Ovary (tissue), 9 donors: ENCODE measurements around the gene BACE2. TPM values are rescaled to one million over a fixed set of nuclear protein-coding genes. Genes with fewer than 3 reads are reported as not detected.

Source experiments
- DNase-seq, 5 donors: peaks; one replicate each; pipeline ENCODE4 v3.0.0-alpha.2; 2019 to 2020
- H3K27ac ChIP-seq, 2 donors: fragments of 200-600 bp; one replicate each; pipeline versions ENCODE4 v1.5.1 to v1.8.0; 2019 to 2022
- H3K27me3 ChIP-seq: fragments of 200-600 bp; one replicate; pipeline ENCODE4 v1.8.0; 2022
- H3K36me3 ChIP-seq: fragments of 200-600 bp; sonication (generic); one replicate; pipeline ENCODE4 v1.5.1; 2019
- H3K4me1 ChIP-seq: one replicate; pipeline ENCODE4 v1.8.1; 2013; ENCODE audit warnings: mild to moderate bottlenecking, moderate library complexity; ENCODE audit not compliant: insufficient read depth
- H3K4me3 ChIP-seq: fragments of 200-600 bp; sonication (generic); one replicate; pipeline ENCODE4 v1.5.1; 2017
- H3K9me3 ChIP-seq, 2 donors: fragments of 200-600 bp in 1 of 2; sonication (generic) in 1 of 2; one replicate each; pipeline versions ENCODE4 v1.5.1 to v1.8.1; 2013 to 2019; ENCODE audit warnings: mild to moderate bottlenecking in 1 of 2, moderate library complexity in 1 of 2
- CTCF ChIP-seq, 3 donors: fragments of 450-650 bp in 2 of 3; fragments of 200-600 bp in 1 of 3; IDR thresholded peaks; one replicate each; pipeline versions ENCODE4 v1.5.1 to v1.8.0; 2016 to 2022; ENCODE audit warnings: antibody characterized with exemption in 3 of 3, mild to moderate bottlenecking in 1 of 3
- EP300 ChIP-seq: sonication (generic); formaldehyde crosslinking; IDR thresholded peaks from one replicate; pipeline ENCODE4 v1.6.1; 2017; ENCODE audit warnings: antibody characterized with exemption
- POLR2A ChIP-seq: fragments of 450-650 bp; IDR thresholded peaks from one replicate; pipeline ENCODE4 v1.6.1; 2017; ENCODE audit warnings: antibody characterized with exemption, mild to moderate bottlenecking, moderate library complexity
- WGBS, 3 donors: extraction: QIAGEN DNeasy Blood & Tissue Kit in 1 of 3; methylation state at CpG; one replicate each; pipeline versions ENCODE4 v1.1.5 to v1.1.7; 2013 to 2017; 5-methylcytosine and 5-hydroxymethylcytosine counted together
- intact Hi-C, 4 donors: fragments of 100-400 bp; cut with DNase I; formaldehyde crosslinking; loops; one replicate each; pipeline versions ENCODE4 v1.11.0 to v1.15.1; 2022 to 2023
- polyA plus RNA-seq, 2 donors: library from polyadenylated mRNA; stranded (reverse); fragments of 200-250 nt in 1 of 2; fragments of 350-450 nt in 1 of 2; fragmentation: Illumina TruSeq in 1 of 2; extraction: RNeasy Lipid Tissue Mini Kit (QIAGEN cat#74804) in 1 of 2; gene quantifications; one replicate each; pipeline ENCODE4 v1.2.3, GENCODE V29; 2013 to 2014
- total RNA-seq, 7 donors: library from RNA; depleted of rRNA in 2 of 7; stranded (reverse); fragments of >200 nt in 2 of 7; fragmentation: NEBNext Ultra II Directional in 3 of 7; extraction: Animal tissue kit (Norgen Biotek cat#: 25700) in 3 of 7; gene quantifications; one replicate each; pipeline versions ENCODE4 v1.1.0 to v1.2.4, GENCODE V29; 2016 to 2023
- donor health status: DM: no; HTN: no; CAD: no; lungs with moderate emphysema.
- donor health status: DM: no; HTN: no; CAD: no.
- donor health status: Bipolar disorder and iron deficiency.
- donor health status: DM: yes; HTN: yes; CAD: no.
- donor health status: DM: no; HTN: no; CAD: no.
- donor health status: DM: yes; HTN: yes; CAD: no.

BACE2 gene
- total and polyA plus RNA-seq, 9 donors, result 11.4 to 75.6 (median 24.4) TPM

DNA sequence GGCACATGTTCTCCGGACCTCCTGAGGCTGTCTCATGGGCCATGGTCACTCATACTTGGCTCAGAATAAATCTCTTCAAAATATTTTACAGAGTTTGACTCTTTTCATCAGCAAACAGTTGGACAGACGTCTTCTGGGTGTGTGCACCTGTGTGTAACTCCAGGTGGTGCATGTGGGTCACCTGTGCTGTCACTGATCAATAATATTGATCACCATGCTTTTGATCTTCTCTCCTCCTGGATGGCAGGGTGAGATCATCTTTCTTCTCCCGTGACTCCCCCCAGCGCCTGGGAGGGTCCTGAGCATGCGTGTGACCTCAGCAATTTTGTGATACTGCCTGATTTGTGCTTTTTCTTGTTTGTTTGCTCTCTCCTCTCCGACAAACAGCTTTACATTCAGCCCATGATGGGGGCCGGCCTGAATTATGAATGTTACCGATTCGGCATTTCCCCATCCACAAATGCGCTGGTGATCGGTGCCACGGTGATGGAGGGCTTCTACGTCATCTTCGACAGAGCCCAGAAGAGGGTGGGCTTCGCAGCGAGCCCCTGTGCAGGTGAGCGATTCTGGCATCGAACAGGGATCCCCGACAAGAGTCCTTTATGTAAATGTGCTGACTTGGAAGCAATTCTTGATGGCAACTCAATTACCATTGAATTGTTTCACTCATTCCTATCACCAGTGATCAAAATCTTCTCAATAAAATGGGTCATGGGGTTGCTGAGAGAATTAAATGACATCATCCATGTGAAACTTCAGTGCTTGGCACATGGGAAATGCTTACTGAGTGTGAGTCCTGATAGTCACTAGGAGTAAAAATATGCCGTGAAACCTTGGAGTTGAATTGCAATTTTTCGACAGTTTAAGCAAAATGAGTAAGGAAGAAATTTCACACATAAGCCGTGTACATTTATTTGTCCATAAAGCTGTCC, 89.1 kb downstream of the BACE2 start:
- no peak for DNase-seq
- H3K4me1 ChIP-seq, result no peaks in the 10 kb centered on the region
- TF ChIP-seq POLR2A (no peak), EP300 (no peak), CTCF (IDR thresholded peaks at IDR 0.05) (no peak)
- H3K4me3 ChIP-seq, result no peak overlapping the region
- no peak overlapping the region for H3K27ac ChIP-seq
- no peaks in the 10 kb centered on the region for H3K27me3 ChIP-seq
- H3K36me3 ChIP-seq, result no peaks in the 10 kb centered on the region
- WGBS, 3 donors, result 96 to 97% (median 96%) methylated on average over 22 of the region's 22 CpGs
- H3K9me3 ChIP-seq, result peaks cover 0 to 3% of the 10 kb centered on the region in 2 donors
- intact Hi-C loops, result no loop called here

DNA sequence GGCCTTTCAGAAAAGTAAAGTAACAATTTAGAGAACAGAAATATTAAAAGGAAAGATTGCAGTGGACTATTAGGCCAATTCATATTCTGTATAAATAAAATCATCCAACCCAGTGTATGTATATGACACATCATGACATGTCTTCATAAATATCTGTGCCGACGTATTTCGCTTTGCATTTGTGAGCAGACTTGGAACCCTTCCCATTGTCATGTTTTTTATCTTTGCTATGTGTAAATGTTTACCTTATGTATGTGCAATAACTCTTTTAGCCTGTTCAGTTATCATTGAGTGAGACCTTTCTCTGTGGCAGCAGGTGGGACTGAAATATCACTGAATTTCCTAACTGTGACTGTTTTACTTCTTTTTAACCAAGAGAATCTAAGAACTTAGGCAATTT, 90.7 kb downstream of the BACE2 start:
- H3K36me3 ChIP-seq, result no peaks in the 10 kb centered on the region
- intact Hi-C loops, result no loop called here
- 64 to 75% (median 71%) methylated on average over 3 of the region's 3 CpGs for WGBS, 3 donors
- peaks cover 0 to 3% of the 10 kb centered on the region in 2 donors for H3K9me3 ChIP-seq
- H3K4me3 ChIP-seq, result no peak overlapping the region
- no peak for DNase-seq
- no peaks in the 10 kb centered on the region for H3K27me3 ChIP-seq
- H3K4me1 ChIP-seq, result no peaks in the 10 kb centered on the region
- no peak overlapping the region for H3K27ac ChIP-seq
- no peak for TF ChIP-seq CTCF (IDR thresholded peaks at IDR 0.05)
- no peak for TF ChIP-seq POLR2A
- no peak for TF ChIP-seq EP300

DNA sequence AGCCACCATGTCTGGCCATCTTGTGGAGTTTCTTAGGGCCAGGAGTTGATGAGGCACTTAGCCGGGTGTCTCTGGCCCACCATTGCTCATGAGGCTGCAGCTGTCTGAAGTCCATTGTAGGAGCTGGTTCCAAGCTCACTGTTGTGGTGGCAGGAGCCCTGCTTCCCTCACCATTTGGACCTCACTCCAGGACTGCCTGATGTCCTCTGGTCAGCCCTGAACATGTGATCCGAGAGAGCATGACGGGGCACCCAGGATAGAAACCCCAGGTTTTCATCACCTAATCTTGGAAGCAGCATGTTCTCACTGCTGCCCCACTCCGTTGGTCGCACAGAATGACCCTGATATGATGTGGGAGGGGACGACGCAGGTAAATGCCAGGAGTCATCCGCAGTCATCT, 92.5 kb downstream of the BACE2 start:
- Histone ChIP-seq H3K27me3 (no peaks in the 10 kb centered on the region), H3K36me3 (no peaks in the 10 kb centered on the region), H3K9me3 (no peaks in the 10 kb centered on the region), H3K4me1 (no peaks in the 10 kb centered on the region), H3K27ac (no peak overlapping the region), H3K4me3 (no peak overlapping the region)
- WGBS, 3 donors, result 96 to 98% (median 97%) methylated on average over 8 of the region's 8 CpGs
- no peak for DNase-seq
- TF ChIP-seq POLR2A (no peak), EP300 (no peak), CTCF (IDR thresholded peaks at IDR 0.05) (no peak)
- intact Hi-C loops, result no loop called here

GRCh38 chr21:41267346-41267745, 99.4 kb downstream of the BACE2 start:
- WGBS, 3 donors, result 96 to 98% (median 97%) methylated on average over 2 of the region's 2 CpGs
- H3K36me3 ChIP-seq, result no peaks in the 10 kb centered on the region
- H3K4me1 ChIP-seq, result no peaks in the 10 kb centered on the region
- TF ChIP-seq EP300, result no peak
- no peak for TF ChIP-seq CTCF (IDR thresholded peaks at IDR 0.05)
- no peak for TF ChIP-seq POLR2A
- no peak for DNase-seq
- intact Hi-C loops, result no loop called here
- H3K27ac ChIP-seq, result no peak overlapping the region
- H3K27me3 ChIP-seq, result no peaks in the 10 kb centered on the region
- H3K4me3 ChIP-seq, result no peak overlapping the region
- no peaks in the 10 kb centered on the region for H3K9me3 ChIP-seq
